WERI-Rb-1 (cell line): ENCODE data around the gene EDAR.

Experiments
- DNase-seq: peaks from one replicate; pipeline ENCODE4 v3.0.0-alpha.2; 2020
- H3K27ac ChIP-seq: fragments of 250-450 bp; sonication (Bioruptor Pico); 2 replicates; pipeline ENCODE4 v1.5.1; 2020; ENCODE audit warnings: mild to moderate bottlenecking, moderate library complexity
- H3K27me3 ChIP-seq: fragments of 250-450 bp; sonication (Bioruptor Pico); 2 replicates; pipeline ENCODE4 v1.5.1; 2021; ENCODE audit warnings: mild to moderate bottlenecking, low read depth, moderate library complexity; ENCODE audit not compliant: insufficient read depth, severe bottlenecking
- H3K36me3 ChIP-seq: fragments of 250-450 bp; sonication (Bioruptor Pico); 2 replicates; pipeline ENCODE4 v1.5.1; 2020; ENCODE audit warnings: mild to moderate bottlenecking, moderate library complexity
- H3K4me3 ChIP-seq: 2 replicates; pipeline ENCODE4 v1.5.1; 2011; ENCODE audit warnings: low read depth, mild to moderate bottlenecking, control low read depth, low read length
- H3K9me3 ChIP-seq: fragments of 250-450 bp; sonication (Bioruptor Pico); 2 replicates; pipeline ENCODE4 v1.5.1; 2021; ENCODE audit warnings: mild to moderate bottlenecking, moderate library complexity; ENCODE audit not compliant: severe bottlenecking
- CTCF ChIP-seq: IDR thresholded peaks from 2 replicates; pipeline ENCODE4 v1.5.1; 2011; ENCODE audit warnings: low read depth, mild to moderate bottlenecking, control low read depth, inconsistent platforms, low read length

Gene EDAR

GRCh38 chr2:109021895-109022300 lies 32.9 kb upstream of the EDAR start:
- H3K36me3 ChIP-seq, result no peaks in the 10 kb centered on the region
- H3K27ac ChIP-seq, result no peak overlapping the region
- H3K9me3 ChIP-seq, result no peaks in the 10 kb centered on the region
- DNase-seq, result no peak
- no peak overlapping the region for H3K4me3 ChIP-seq
- TF ChIP-seq CTCF, result no peak
- H3K27me3 ChIP-seq, result no peaks in the 10 kb centered on the region

GRCh38 chr2:109020217-109020637 lies 31.2 kb upstream of the EDAR start:
- Histone ChIP-seq H3K36me3 (no peaks in the 10 kb centered on the region), H3K9me3 (no peaks in the 10 kb centered on the region), H3K27me3 (no peaks in the 10 kb centered on the region), H3K4me3 (no peak overlapping the region), H3K27ac (no peak overlapping the region)
- DNase-seq, result no peak
- no peak for TF ChIP-seq CTCF

- H3K27ac ChIP-seq, result no peak overlapping the region
- no peaks in the 10 kb centered on the region for H3K36me3 ChIP-seq
- no peak overlapping the region for H3K4me3 ChIP-seq
- no peaks in the 10 kb centered on the region for H3K27me3 ChIP-seq
- no peak for DNase-seq
- no peak for TF ChIP-seq CTCF
- H3K9me3 ChIP-seq, result no peaks in the 10 kb centered on the region
Observed at GRCh38 chr2:109018452-109018851, 29.4 kb upstream of the EDAR start.

GRCh38 chr2:109017017-109017416 lies 28.0 kb upstream of the EDAR start:
- no peak for TF ChIP-seq CTCF
- H3K27ac ChIP-seq, result no peak overlapping the region
- no peaks in the 10 kb centered on the region for H3K27me3 ChIP-seq
- H3K36me3 ChIP-seq, result no peaks in the 10 kb centered on the region
- no peak overlapping the region for H3K4me3 ChIP-seq
- DNase-seq, result no peak
- no peaks in the 10 kb centered on the region for H3K9me3 ChIP-seq

- TF ChIP-seq CTCF, result no peak
- no peaks in the 10 kb centered on the region for H3K9me3 ChIP-seq
- DNase-seq, result no peak
- H3K36me3 ChIP-seq, result no peaks in the 10 kb centered on the region
- H3K4me3 ChIP-seq, result no peak overlapping the region
- no peak overlapping the region for H3K27ac ChIP-seq
- no peaks in the 10 kb centered on the region for H3K27me3 ChIP-seq
Observed at GRCh38 chr2:109016376-109016775, 27.4 kb upstream of the EDAR start.

GRCh38 chr2:109014476-109014875 lies 25.5 kb upstream of the EDAR start:
- Histone ChIP-seq H3K27me3 (no peaks in the 10 kb centered on the region), H3K27ac (no peak overlapping the region), H3K36me3 (no peaks in the 10 kb centered on the region)

More at GRCh38 chr2:109014476-109014875, 25.5 kb upstream of the EDAR start:
- H3K9me3 ChIP-seq, result no peaks in the 10 kb centered on the region
- TF ChIP-seq CTCF, result no peak
- no peak for DNase-seq
- H3K4me3 ChIP-seq, result no peak overlapping the region
